ENCODE data around the gene RFT1. TPM values are rescaled to one million over a fixed set of nuclear protein-coding genes. Genes with fewer than 3 reads are reported as not detected.

The RFT1 gene
- total and polyA plus RNA-seq, 2 of the 13 experiments (the other 11 are each of a cell fraction or from before 2014, with no cell fraction given), result 23.2 to 37.0 TPM

DNA sequence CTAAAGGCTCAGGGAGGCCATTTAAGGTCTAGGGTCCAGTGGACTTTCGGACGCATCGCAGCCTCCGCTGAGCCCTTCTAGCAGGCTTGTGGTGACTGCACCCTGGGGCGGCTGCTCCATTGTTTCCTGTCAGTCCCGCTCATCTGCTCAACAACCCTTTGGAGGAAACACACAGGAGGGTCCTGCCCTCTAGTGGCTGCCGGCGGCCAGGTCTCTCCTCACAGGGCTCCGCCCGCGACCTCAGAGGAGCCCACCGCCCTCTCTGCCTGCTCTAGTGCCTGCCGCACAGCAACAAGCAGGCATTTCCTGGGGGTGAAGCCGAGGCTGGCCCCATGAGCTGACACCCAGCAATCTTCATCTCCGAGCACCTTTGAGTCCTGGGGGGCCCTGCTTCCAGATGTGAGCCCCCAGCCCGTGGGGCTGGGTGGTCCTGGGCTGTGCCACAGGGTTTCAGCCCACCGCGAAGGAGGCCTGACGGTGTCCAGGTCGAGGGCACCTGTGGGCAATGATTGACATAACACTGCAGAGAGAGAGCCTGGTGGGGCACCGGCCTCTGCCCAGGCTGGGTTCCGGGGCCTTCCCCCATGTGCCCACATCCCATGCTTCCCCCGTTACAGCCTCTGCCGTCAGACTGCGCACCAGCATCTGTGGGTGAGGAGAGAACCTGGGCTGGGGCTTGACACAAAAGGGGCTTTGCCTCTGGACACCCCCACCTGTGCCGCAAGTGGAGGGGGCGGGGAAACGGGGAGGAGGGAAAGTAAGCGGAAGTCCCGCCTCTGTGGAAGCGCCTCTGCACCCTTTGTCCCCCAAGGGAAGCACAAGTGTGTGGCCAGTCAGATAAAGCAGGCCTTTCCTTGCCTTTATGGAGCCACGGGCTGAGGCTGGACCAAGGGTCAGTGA lies 57.3 kb downstream of the RFT1 start (continued):
- TF ChIP-seq, protein P1, sequence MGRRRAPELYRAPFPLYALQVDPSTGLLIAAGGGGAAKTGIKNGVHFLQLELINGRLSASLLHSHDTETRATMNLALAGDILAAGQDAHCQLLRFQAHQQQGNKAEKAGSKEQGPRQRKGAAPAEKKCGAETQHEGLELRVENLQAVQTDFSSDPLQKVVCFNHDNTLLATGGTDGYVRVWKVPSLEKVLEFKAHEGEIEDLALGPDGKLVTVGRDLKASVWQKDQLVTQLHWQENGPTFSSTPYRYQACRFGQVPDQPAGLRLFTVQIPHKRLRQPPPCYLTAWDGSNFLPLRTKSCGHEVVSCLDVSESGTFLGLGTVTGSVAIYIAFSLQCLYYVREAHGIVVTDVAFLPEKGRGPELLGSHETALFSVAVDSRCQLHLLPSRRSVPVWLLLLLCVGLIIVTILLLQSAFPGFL (CRISPR knock-in tag; IDR thresholded peaks at IDR 0.05), result no peak
- TF ChIP-seq GLMP (CRISPR knock-in tag; IDR thresholded peaks at IDR 0.05; ENCODE audit: borderline replicate concordance) (no peak), EP300 (IDR thresholded peaks at IDR 0.05; ENCODE audit: low read depth in 2 of 2, low read length in 2 of 2) (no peak), EP300 (CRISPR knock-in tag; IDR thresholded peaks at IDR 0.05; ENCODE audit: borderline replicate concordance) (no peak), ZNF761 (CRISPR knock-in tag; conservative IDR thresholded peaks at IDR 0.05) (no peak), ZNF232 (CRISPR knock-in tag; IDR thresholded peaks at IDR 0.05; ENCODE audit: borderline replicate concordance) (no peak), KAT2B (IDR thresholded peaks at IDR 0.05; ENCODE audit: borderline replicate concordance, low read depth, low read length) (no peak), HINFP (CRISPR knock-in tag; IDR thresholded peaks at IDR 0.05; ENCODE audit: low read depth) (peak; percentile 40; the same call in 1 of the 2 replicates), ZNF451 (CRISPR knock-in tag; IDR thresholded peaks at IDR 0.05) (no peak), ZNF574 (CRISPR knock-in tag; IDR thresholded peaks at IDR 0.05) (peak; percentile 82), SUZ12 (IDR thresholded peaks at IDR 0.05; ENCODE audit: low read depth, low read length) (no peak), ZNF629 (CRISPR knock-in tag; conservative IDR thresholded peaks at IDR 0.05) (peak; percentile 37; the same call in 1 of the 2 replicates)
- TF ChIP-seq, protein P2, sequence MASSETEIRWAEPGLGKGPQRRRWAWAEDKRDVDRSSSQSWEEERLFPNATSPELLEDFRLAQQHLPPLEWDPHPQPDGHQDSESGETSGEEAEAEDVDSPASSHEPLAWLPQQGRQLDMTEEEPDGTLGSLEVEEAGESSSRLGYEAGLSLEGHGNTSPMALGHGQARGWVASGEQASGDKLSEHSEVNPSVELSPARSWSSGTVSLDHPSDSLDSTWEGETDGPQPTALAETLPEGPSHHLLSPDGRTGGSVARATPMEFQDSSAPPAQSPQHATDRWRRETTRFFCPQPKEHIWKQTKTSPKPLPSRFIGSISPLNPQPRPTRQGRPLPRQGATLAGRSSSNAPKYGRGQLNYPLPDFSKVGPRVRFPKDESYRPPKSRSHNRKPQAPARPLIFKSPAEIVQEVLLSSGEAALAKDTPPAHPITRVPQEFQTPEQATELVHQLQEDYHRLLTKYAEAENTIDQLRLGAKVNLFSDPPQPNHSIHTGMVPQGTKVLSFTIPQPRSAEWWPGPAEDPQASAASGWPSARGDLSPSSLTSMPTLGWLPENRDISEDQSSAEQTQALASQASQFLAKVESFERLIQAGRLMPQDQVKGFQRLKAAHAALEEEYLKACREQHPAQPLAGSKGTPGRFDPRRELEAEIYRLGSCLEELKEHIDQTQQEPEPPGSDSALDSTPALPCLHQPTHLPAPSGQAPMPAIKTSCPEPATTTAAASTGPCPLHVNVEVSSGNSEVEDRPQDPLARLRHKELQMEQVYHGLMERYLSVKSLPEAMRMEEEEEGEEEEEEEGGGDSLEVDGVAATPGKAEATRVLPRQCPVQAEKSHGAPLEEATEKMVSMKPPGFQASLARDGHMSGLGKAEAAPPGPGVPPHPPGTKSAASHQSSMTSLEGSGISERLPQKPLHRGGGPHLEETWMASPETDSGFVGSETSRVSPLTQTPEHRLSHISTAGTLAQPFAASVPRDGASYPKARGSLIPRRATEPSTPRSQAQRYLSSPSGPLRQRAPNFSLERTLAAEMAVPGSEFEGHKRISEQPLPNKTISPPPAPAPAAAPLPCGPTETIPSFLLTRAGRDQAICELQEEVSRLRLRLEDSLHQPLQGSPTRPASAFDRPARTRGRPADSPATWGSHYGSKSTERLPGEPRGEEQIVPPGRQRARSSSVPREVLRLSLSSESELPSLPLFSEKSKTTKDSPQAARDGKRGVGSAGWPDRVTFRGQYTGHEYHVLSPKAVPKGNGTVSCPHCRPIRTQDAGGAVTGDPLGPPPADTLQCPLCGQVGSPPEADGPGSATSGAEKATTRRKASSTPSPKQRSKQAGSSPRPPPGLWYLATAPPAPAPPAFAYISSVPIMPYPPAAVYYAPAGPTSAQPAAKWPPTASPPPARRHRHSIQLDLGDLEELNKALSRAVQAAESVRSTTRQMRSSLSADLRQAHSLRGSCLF (CRISPR knock-in tag; IDR thresholded peaks at IDR 0.05; ENCODE audit: borderline replicate concordance), result no peak
- TF ChIP-seq, protein P3, sequence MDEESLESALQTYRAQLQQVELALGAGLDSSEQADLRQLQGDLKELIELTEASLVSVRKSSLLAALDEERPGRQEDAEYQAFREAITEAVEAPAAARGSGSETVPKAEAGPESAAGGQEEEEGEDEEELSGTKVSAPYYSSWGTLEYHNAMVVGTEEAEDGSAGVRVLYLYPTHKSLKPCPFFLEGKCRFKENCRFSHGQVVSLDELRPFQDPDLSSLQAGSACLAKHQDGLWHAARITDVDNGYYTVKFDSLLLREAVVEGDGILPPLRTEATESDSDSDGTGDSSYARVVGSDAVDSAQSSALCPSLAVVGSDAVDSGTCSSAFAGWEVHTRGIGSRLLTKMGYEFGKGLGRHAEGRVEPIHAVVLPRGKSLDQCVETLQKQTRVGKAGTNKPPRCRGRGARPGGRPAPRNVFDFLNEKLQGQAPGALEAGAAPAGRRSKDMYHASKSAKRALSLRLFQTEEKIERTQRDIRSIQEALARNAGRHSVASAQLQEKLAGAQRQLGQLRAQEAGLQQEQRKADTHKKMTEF (CRISPR knock-in tag; IDR thresholded peaks at IDR 0.05), result peak; percentile 38
